Cardiac muscle cell (in vitro differentiated cells and primary cell): ENCODE measurements around the gene CDH2. TPM values are rescaled to one million over a fixed set of nuclear protein-coding genes. Genes with fewer than 3 reads are reported as not detected.

Source experiments
- DNase-seq, 2 donors: peaks; one replicate each; pipeline versions ENCODE4 v3.0.0 to v3.0.0-alpha.2; 2010 to 2017; ENCODE audit warnings: low read depth in 1 of 2, low spot score in 1 of 2
- H3K27ac ChIP-seq: fragments of 200-600 bp; sonication (generic); 2 replicates; pipeline ENCODE4 v1.5.1; 2016
- H3K27me3 ChIP-seq: fragments of 200-600 bp; sonication (generic); 2 replicates; pipeline ENCODE4 v1.6.0; 2016; ENCODE audit warnings: control low read depth
- H3K36me3 ChIP-seq: fragments of 200-600 bp; sonication (generic); 2 replicates; pipeline ENCODE4 v1.5.1; 2016; ENCODE audit warnings: control low read depth
- H3K4me1 ChIP-seq: fragments of 200-600 bp; sonication (generic); 2 replicates; pipeline ENCODE4 v1.8.1; 2017; ENCODE audit warnings: low read depth, mild to moderate bottlenecking, mixed run types
- H3K4me3 ChIP-seq: fragments of 200-600 bp; sonication (generic); 2 replicates; pipeline ENCODE4 v1.5.1; 2016; ENCODE audit warnings: mild to moderate bottlenecking
- H3K9me3 ChIP-seq: fragments of 200-600 bp; sonication (generic); 2 replicates; pipeline ENCODE4 v1.5.1; 2017; ENCODE audit warnings: low read depth, mild to moderate bottlenecking, control low read depth
- polyA plus RNA-seq: library from polyadenylated mRNA; unstranded; fragments of >200 nt; fragmentation: Nextera tagmentation; extraction: Ambion mirVana; gene quantifications from 2 replicates; pipeline ENCODE4 v1.2.1, GENCODE V29; 2016
- total RNA-seq: library from RNA; depleted of rRNA; stranded (reverse); fragments of >200 nt; gene quantifications from 2 replicates; pipeline ENCODE4 v1.2.3, GENCODE V29; 2016
- TF ChIP-seq, protein P1 (sequence below): IDR thresholded peaks from 2 replicates; pipeline ENCODE4 v1.5.1; 2012; ENCODE audit warnings: low read depth, mild to moderate bottlenecking, low read length

The CDH2 gene
- total and polyA plus RNA-seq, 2 experiments from 2014 or later = 267 to 324 TPM

DNA sequence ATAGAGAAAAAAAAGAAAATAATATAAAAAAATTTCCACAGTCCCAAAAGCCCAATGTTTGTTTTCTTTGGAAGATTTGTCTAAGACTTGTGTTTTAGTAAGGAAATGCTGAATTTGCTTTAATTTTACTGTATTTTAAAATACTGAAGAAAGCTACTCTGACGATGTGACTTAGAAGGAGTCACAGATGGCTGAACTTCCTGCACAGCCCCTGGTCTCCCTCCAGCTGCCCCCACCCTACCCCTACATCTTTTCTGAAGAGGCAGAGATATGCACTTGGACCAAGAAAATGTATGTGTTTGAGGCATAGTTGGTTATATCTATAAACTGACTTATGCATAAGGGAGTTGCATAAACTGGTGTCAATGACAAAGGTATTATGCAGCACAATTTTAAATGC is 172.3 kb downstream of the CDH2 start:
- Histone ChIP-seq H3K4me3 (no peak overlapping the region), H3K4me1 (no peaks in the 10 kb centered on the region), H3K9me3 (no peaks in the 10 kb centered on the region), H3K36me3 (peaks cover 79% of the 10 kb centered on the region), H3K27me3 (no peaks in the 10 kb centered on the region), H3K27ac (no peak overlapping the region)
- no peak for DNase-seq
- TF ChIP-seq, protein P1, sequence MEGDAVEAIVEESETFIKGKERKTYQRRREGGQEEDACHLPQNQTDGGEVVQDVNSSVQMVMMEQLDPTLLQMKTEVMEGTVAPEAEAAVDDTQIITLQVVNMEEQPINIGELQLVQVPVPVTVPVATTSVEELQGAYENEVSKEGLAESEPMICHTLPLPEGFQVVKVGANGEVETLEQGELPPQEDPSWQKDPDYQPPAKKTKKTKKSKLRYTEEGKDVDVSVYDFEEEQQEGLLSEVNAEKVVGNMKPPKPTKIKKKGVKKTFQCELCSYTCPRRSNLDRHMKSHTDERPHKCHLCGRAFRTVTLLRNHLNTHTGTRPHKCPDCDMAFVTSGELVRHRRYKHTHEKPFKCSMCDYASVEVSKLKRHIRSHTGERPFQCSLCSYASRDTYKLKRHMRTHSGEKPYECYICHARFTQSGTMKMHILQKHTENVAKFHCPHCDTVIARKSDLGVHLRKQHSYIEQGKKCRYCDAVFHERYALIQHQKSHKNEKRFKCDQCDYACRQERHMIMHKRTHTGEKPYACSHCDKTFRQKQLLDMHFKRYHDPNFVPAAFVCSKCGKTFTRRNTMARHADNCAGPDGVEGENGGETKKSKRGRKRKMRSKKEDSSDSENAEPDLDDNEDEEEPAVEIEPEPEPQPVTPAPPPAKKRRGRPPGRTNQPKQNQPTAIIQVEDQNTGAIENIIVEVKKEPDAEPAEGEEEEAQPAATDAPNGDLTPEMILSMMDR = no peak

DNA sequence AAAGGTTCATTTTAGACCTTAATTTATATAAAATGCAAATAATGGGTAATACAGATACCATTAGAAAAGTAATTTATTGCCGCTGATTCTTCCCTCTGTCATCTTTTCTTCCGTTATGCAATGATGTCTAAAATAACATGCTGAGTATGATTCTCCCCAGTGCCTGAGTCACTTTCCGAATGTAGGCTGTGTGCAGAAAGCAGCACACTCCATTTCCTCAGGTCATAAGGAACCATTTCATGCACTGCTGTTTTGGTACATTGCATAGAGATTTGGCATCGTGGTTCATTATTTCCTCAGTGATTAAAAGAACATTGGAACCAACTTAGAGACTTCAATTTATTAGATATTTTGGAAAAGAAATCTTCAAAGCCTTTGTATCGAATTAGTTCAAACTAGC is 173.5 kb downstream of the CDH2 start:
- TF ChIP-seq, protein P1 = no peak
- Histone ChIP-seq H3K4me3 (no peak overlapping the region), H3K4me1 (no peaks in the 10 kb centered on the region), H3K27me3 (no peaks in the 10 kb centered on the region), H3K27ac (no peak overlapping the region), H3K9me3 (no peaks in the 10 kb centered on the region), H3K36me3 (peaks cover 80% of the 10 kb centered on the region)
- DNase-seq = peak in 1 of 2 donors; percentile 62

DNA sequence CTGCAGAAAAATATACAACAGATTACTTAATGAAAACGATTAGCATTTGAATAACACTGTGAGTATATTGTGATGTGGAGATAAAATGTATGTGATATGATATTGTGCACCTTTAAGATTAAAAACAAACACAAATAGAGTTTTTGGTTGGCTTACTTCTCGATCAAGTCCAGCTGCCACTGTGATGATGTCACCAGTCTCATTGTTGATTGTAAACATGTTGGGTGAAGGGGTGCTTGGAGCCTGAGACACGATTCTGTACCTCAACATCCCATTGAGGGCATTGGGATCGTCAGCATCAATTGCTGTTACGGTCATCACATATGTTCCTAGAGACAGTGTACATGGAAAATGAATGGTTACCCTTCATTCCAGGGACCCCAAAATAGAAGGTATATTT is 174.1 kb downstream of the CDH2 start:
- H3K27me3 ChIP-seq = no peaks in the 10 kb centered on the region
- DNase-seq = no peak
- peaks cover 79% of the 10 kb centered on the region for H3K36me3 ChIP-seq
- H3K4me3 ChIP-seq = no peak overlapping the region
- H3K27ac ChIP-seq = no peak overlapping the region
- TF ChIP-seq, protein P1 = no peak
- H3K4me1 ChIP-seq = no peaks in the 10 kb centered on the region
- no peaks in the 10 kb centered on the region for H3K9me3 ChIP-seq

DNA sequence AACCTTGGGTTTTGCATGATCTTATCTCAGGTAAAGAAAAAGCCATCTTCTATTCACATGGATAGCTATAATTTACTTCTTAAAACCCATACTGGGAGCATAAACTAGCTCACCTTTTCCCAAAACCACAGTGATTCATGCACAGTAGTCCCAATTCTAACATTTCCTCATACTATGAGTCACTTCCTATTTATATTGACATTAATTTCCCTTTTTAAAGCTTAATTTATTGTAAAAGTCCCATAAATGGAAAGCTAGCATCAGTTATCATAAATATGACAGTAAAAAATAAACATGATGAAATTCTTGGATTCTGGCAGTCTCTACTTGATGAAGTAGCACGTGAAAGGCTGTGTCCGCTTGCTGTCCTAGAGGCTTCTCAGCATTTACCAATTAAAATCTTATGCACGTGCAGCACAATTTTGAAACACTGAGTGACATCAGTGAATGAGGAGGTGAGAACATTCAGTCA is 180.1 kb downstream of the CDH2 start:
- DNase-seq = peak in 1 of 2 donors; percentile 36
- H3K27me3 ChIP-seq = no peaks in the 10 kb centered on the region
- peaks cover 30% of the 10 kb centered on the region for H3K4me1 ChIP-seq
- H3K4me3 ChIP-seq = no peak overlapping the region
- H3K27ac ChIP-seq = peak overlapping the region; percentile 71
- peaks cover 56% of the 10 kb centered on the region for H3K36me3 ChIP-seq
- TF ChIP-seq, protein P1 = no peak
- no peaks in the 10 kb centered on the region for H3K9me3 ChIP-seq

DNA sequence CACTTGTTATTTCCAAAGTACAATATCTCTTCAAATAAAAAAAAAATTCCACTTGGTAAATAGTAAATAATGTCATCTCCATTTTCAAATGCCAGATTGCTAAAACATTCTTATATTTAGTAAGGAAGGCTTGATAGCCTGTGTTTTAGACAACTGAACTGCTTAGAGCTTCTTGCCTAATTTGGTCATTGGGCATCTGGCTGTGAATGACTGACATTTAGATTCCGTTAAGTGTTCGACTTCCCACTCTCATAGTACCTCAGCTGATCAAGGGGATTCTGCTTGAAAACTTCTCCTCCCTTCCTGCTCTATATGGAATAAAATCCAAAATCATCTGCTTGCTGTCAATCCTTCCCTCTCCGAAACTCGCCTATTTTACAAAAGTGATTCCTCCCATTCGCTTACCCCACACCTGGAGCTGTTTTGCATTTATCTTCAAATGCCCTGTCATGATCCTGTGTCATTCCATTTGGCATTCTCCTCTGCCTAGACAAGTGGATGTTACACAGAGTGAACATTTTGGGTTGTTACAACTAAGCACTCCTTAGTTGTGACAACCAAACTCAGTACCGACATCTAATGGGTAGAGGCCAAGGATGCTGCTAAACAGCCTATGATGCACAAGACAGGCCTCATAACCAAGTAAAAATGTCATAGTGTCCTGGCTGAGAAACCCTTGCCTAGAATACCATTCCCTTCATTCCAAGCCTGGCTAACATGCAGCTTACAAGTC is 181.0 kb downstream of the CDH2 start:
- no peaks in the 10 kb centered on the region for H3K27me3 ChIP-seq
- H3K36me3 ChIP-seq = peaks cover 53% of the 10 kb centered on the region
- peak in 1 of 2 donors; percentile 47 for DNase-seq
- H3K4me3 ChIP-seq = no peak overlapping the region
- peaks cover 30% of the 10 kb centered on the region for H3K4me1 ChIP-seq
- no peaks in the 10 kb centered on the region for H3K9me3 ChIP-seq
- peak overlapping the region; percentile 71 for H3K27ac ChIP-seq
- TF ChIP-seq, protein P1 = no peak
